BE2C (cell line): ENCODE data around the gene SMARCA2.

Experiments used
- DNase-seq: peaks from one replicate; pipeline ENCODE4 v3.0.0-alpha.2; 2020
- H3K27me3 ChIP-seq: fragments of 250-450 bp; sonication (Bioruptor Pico); 2 replicates; pipeline ENCODE4 v1.5.1; 2020; ENCODE audit warnings: mild to moderate bottlenecking
- H3K36me3 ChIP-seq: fragments of 250-450 bp; sonication (Bioruptor Pico); 2 replicates; pipeline ENCODE4 v1.5.1; 2020; ENCODE audit warnings: mild to moderate bottlenecking
- H3K4me1 ChIP-seq: fragments of 250-450 bp; sonication (Bioruptor Pico); 2 replicates; pipeline ENCODE4 v1.5.1; 2020
- H3K4me3 ChIP-seq: 2 replicates; pipeline ENCODE4 v1.5.1; 2011; ENCODE audit warnings: low read depth, low read length
- H3K9me3 ChIP-seq: fragments of 250-450 bp; sonication (Bioruptor Pico); 2 replicates; pipeline ENCODE4 v1.5.1; 2020
- CTCF ChIP-seq: IDR thresholded peaks from 2 replicates; pipeline ENCODE4 v1.5.1; 2012; ENCODE audit warnings: mild to moderate bottlenecking, low read depth, low read length

The SMARCA2 gene

GRCh38 chr9:2041736-2042135 lies 26.6 kb downstream of the SMARCA2 start:
- TF ChIP-seq CTCF, result no peak
- Histone ChIP-seq H3K4me1 (no peaks in the 10 kb centered on the region), H3K27me3 (no peaks in the 10 kb centered on the region; the same call in 1 of the 2 replicates), H3K9me3 (no peaks in the 10 kb centered on the region), H3K4me3 (no peak overlapping the region), H3K36me3 (no peaks in the 10 kb centered on the region)
- DNase-seq, result no peak

- Histone ChIP-seq H3K4me3 (no peak overlapping the region), H3K27me3 (no peaks in the 10 kb centered on the region; the same call in 1 of the 2 replicates), H3K4me1 (no peaks in the 10 kb centered on the region), H3K36me3 (no peaks in the 10 kb centered on the region), H3K9me3 (no peaks in the 10 kb centered on the region)
- no peak for TF ChIP-seq CTCF
- DNase-seq, result no peak
These were observed 28.1 kb downstream of the SMARCA2 start for GRCh38 chr9:2043243-2043642.

- no peaks in the 10 kb centered on the region for H3K4me1 ChIP-seq
- H3K9me3 ChIP-seq, result no peaks in the 10 kb centered on the region
- no peak for DNase-seq
- no peaks in the 10 kb centered on the region for H3K36me3 ChIP-seq
- TF ChIP-seq CTCF, result no peak
- H3K4me3 ChIP-seq, result no peak overlapping the region
- no peaks in the 10 kb centered on the region; the same call in 1 of the 2 replicates for H3K27me3 ChIP-seq
These were observed 28.8 kb downstream of the SMARCA2 start for GRCh38 chr9:2043881-2044462.

- no peak for TF ChIP-seq CTCF
- no peaks in the 10 kb centered on the region for H3K9me3 ChIP-seq
- no peaks in the 10 kb centered on the region for H3K36me3 ChIP-seq
- no peaks in the 10 kb centered on the region for H3K27me3 ChIP-seq
- H3K4me3 ChIP-seq, result no peak overlapping the region
- H3K4me1 ChIP-seq, result no peaks in the 10 kb centered on the region
- DNase-seq, result no peak
These were observed 32.1 kb downstream of the SMARCA2 start for GRCh38 chr9:2047144-2047671.

- no peaks in the 10 kb centered on the region for H3K27me3 ChIP-seq
- no peaks in the 10 kb centered on the region for H3K9me3 ChIP-seq
- no peaks in the 10 kb centered on the region for H3K36me3 ChIP-seq
- H3K4me1 ChIP-seq, result no peaks in the 10 kb centered on the region
- DNase-seq, result no peak
- no peak for TF ChIP-seq CTCF
- no peak overlapping the region for H3K4me3 ChIP-seq
These were observed 32.8 kb downstream of the SMARCA2 start for GRCh38 chr9:2047916-2048315.

- Histone ChIP-seq H3K9me3 (no peaks in the 10 kb centered on the region), H3K27me3 (no peaks in the 10 kb centered on the region), H3K36me3 (no peaks in the 10 kb centered on the region), H3K4me1 (no peaks in the 10 kb centered on the region), H3K4me3 (no peak overlapping the region)
- no peak for DNase-seq
- TF ChIP-seq CTCF, result no peak
These were observed 35.1 kb downstream of the SMARCA2 start for GRCh38 chr9:2050236-2050635.
